SU-DHL-6 (cell line): ENCODE results near the gene BAHD1.

Experiments used
- H2AFZ ChIP-seq: fragments of 200-600 bp; sonication (generic); 2 replicates; pipeline ENCODE4 v1.6.1; 2014; ENCODE audit warnings: low read depth, mild to moderate bottlenecking, moderate library complexity, mixed read lengths, antibody characterized with exemption, low read length; ENCODE audit not compliant: severe bottlenecking
- H3F3A ChIP-seq: fragments of 200-600 bp; shearing (Covaris generic); 2 replicates; pipeline ENCODE4 v1.6.0; 2016; ENCODE audit warnings: antibody characterized with exemption, mild to moderate bottlenecking; ENCODE audit not compliant: insufficient read depth
- H3K27ac ChIP-seq: fragments of 200-600 bp; sonication (generic); 2 replicates; pipeline ENCODE4 v1.5.1; 2016; ENCODE audit warnings: low read depth, mild to moderate bottlenecking, low read length, moderate library complexity, mixed read lengths
- H3K27me3 ChIP-seq: fragments of 200-600 bp; sonication (generic), shearing (Covaris generic); 2 replicates; pipeline ENCODE4 v1.6.0; 2014; ENCODE audit warnings: mild to moderate bottlenecking, low read length
- H3K36me3 ChIP-seq: fragments of 200-600 bp; sonication (generic); 2 replicates; pipeline ENCODE4 v1.6.1; 2014; ENCODE audit warnings: mild to moderate bottlenecking, low read length, mixed read lengths
- H3K4me2 ChIP-seq: fragments of 300-600, 200-600 bp; shearing (Covaris generic), sonication (generic); 2 replicates; pipeline ENCODE4 v1.6.0; 2014; ENCODE audit warnings: low read length, low read depth, mild to moderate bottlenecking; ENCODE audit not compliant: poor library complexity, severe bottlenecking
- H3K4me3 ChIP-seq: fragments of 200-600 bp; sonication (generic); 2 replicates; pipeline ENCODE4 v1.5.1; 2014; ENCODE audit warnings: antibody characterized with exemption, low read length, mild to moderate bottlenecking, mixed read lengths; ENCODE audit not compliant: insufficient read depth, poor library complexity, severe bottlenecking
- H3K79me2 ChIP-seq: fragments of 200-600 bp; sonication (generic); 2 replicates; pipeline ENCODE4 v1.6.1; 2014; ENCODE audit warnings: mild to moderate bottlenecking, low read length, moderate library complexity; ENCODE audit not compliant: insufficient read depth
- H3K9ac ChIP-seq: fragments of 200-600 bp; sonication (generic); 2 replicates; pipeline ENCODE4 v1.7.0; 2014; ENCODE audit warnings: mild to moderate bottlenecking, low read length
- H3K9me2 ChIP-seq: fragments of 200-600 bp; sonication (generic); replicated peaks from 2 replicates; pipeline ENCODE4 v1.6.1; 2014; ENCODE audit warnings: low read length; ENCODE audit not compliant: insufficient read depth
- H3K9me3 ChIP-seq: fragments of 200-600 bp; sonication (generic); 2 replicates; pipeline ENCODE4 v1.6.1; 2014; ENCODE audit warnings: low read length, mixed read lengths; ENCODE audit not compliant: insufficient read depth
- H4K20me1 ChIP-seq: fragments of 200-600 bp; sonication (generic); 2 replicates; pipeline ENCODE4 v1.6.1; 2014; ENCODE audit warnings: low read depth, mild to moderate bottlenecking, antibody characterized with exemption, low read length, moderate library complexity, mixed read lengths
- EZH2phosphoT487 ChIP-seq: fragments of 200-600 bp; sonication (generic), shearing (Covaris generic); conservative IDR thresholded peaks from 2 replicates; pipeline ENCODE4 v1.6.1; 2018; ENCODE audit warnings: mild to moderate bottlenecking, antibody characterized with exemption, low read length, moderate library complexity, mixed read lengths
- TF ChIP-seq, protein P1 (sequence below): fragments of 200-600 bp; sonication (generic); IDR thresholded peaks from one replicate; pipeline ENCODE4 v1.5.1; 2017; ENCODE audit warnings: antibody characterized with exemption, mild to moderate bottlenecking, low read length, moderate library complexity; ENCODE audit not compliant: insufficient read depth, poor library complexity, severe bottlenecking

The BAHD1 gene

DNA sequence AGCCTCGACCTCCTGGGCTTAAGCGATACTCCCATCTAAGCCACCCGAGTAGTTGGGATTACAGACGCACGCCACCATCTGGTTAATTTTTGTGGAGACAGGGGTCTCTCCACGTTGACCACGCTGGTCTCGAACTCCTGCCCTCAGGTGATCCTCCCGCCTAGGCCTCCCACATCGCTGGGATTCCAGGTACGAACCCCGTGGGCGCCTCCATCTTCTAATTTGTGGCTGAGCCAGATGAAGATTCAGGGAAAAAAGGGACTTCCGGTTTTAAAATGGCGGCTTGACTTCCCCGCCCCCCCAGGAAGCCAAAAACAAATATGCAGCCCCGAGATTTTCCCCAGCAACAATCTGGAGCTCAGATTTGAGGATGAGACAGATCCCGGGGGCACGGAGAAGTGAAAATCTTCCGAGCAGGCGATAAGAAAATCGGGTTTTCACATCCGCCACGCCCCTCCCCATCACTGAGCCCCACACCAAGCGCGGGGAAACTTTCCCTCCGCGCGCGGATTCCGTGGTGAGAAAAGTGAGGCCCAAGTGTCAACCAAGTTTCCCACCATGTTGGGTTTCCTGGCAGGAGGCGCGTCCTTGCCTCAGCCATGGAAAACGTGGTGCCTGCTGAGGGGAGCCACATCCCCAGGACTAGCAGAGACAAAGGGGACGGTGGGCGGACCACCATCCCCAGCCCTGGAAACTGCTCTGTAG, 45.5 kb downstream of the BAHD1 start:
- Histone ChIP-seq H3K4me2 (no peak overlapping the region), H3K4me3 (no peak overlapping the region), H3F3A (no peaks in the 10 kb centered on the region), H3K9ac (no peak overlapping the region), H3K27me3 (no peaks in the 10 kb centered on the region), H4K20me1 (no peaks in the 10 kb centered on the region), H3K9me2 (no peaks in the 10 kb centered on the region), H3K79me2 (no peaks in the 10 kb centered on the region), H3K27ac (no peak overlapping the region), H2AFZ (no peak overlapping the region), H3K9me3 (no peaks in the 10 kb centered on the region), H3K36me3 (no peaks in the 10 kb centered on the region)
- TF ChIP-seq EZH2phosphoT487 = no peak
- TF ChIP-seq, protein P1, sequence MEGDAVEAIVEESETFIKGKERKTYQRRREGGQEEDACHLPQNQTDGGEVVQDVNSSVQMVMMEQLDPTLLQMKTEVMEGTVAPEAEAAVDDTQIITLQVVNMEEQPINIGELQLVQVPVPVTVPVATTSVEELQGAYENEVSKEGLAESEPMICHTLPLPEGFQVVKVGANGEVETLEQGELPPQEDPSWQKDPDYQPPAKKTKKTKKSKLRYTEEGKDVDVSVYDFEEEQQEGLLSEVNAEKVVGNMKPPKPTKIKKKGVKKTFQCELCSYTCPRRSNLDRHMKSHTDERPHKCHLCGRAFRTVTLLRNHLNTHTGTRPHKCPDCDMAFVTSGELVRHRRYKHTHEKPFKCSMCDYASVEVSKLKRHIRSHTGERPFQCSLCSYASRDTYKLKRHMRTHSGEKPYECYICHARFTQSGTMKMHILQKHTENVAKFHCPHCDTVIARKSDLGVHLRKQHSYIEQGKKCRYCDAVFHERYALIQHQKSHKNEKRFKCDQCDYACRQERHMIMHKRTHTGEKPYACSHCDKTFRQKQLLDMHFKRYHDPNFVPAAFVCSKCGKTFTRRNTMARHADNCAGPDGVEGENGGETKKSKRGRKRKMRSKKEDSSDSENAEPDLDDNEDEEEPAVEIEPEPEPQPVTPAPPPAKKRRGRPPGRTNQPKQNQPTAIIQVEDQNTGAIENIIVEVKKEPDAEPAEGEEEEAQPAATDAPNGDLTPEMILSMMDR = no peak

DNA sequence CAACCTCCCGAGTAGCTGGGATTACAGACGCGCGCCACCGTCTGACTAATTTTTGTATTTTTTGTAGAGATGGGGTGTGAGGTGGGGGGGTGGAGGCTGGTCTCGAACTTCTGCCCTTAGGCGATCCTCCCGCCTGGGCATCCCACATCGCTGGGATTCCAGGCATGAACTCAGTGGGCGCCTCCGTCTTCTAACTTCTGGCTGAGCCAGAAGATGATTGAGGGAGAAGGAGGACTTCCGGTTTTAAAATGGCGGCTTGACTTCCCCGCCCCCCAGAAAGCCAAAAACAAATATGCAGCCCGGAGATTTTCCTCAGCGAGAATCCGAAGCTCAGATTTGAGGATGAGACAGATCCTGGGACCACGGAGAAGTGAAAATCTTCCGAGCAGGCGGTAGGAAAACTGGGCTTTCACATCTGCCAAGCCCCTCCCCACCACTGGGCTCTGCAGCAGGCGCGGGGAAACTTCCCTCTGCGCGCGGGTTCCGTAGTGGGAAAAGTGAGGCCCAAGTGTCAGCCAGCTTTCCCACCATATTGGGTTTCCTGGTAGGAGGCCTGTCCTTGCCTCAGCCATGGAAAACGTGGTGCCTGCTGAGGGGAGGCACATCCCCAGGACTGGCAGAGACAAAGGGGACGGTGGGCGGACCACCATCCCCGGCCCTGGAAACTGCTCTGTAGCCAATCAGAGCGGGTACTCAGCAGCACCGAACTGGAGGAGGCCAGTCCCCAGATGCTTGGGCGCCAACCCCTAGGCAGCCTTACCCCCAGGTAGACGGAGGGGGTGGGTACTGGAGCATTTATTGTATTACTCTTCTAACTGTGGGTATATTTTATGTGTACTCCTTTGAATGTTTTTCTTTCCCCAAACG, 47.3 kb downstream of the BAHD1 start:
- Histone ChIP-seq H3K36me3 (no peaks in the 10 kb centered on the region), H4K20me1 (no peaks in the 10 kb centered on the region), H3K27me3 (no peaks in the 10 kb centered on the region), H3K9me2 (no peaks in the 10 kb centered on the region), H3F3A (no peaks in the 10 kb centered on the region), H3K9ac (no peak overlapping the region), H3K9me3 (no peaks in the 10 kb centered on the region), H3K79me2 (no peaks in the 10 kb centered on the region), H3K4me2 (no peak overlapping the region), H2AFZ (no peak overlapping the region), H3K27ac (no peak overlapping the region), H3K4me3 (no peak overlapping the region)
- TF ChIP-seq, protein P1 = no peak
- no peak for TF ChIP-seq EZH2phosphoT487

GRCh38 chr15:40489274-40490175, 48.8 kb downstream of the BAHD1 start:
- no peaks in the 10 kb centered on the region for H4K20me1 ChIP-seq
- H3K4me3 ChIP-seq = no peak overlapping the region
- TF ChIP-seq EZH2phosphoT487 = no peak
- TF ChIP-seq, protein P1 = no peak
- H3K79me2 ChIP-seq = no peaks in the 10 kb centered on the region
- H3K36me3 ChIP-seq = no peaks in the 10 kb centered on the region
- H3K27me3 ChIP-seq = no peaks in the 10 kb centered on the region
- no peak overlapping the region for H3K4me2 ChIP-seq
- H3F3A ChIP-seq = no peaks in the 10 kb centered on the region
- H3K9me3 ChIP-seq = no peaks in the 10 kb centered on the region
- no peak overlapping the region for H3K27ac ChIP-seq
- H3K9ac ChIP-seq = no peak overlapping the region
- no peaks in the 10 kb centered on the region for H3K9me2 ChIP-seq
- H2AFZ ChIP-seq = no peak overlapping the region
